IPS DF 6.9 (cell line): ENCODE data around the gene CARD19.

Experiments
- DNase-seq: peaks from one replicate; pipeline ENCODE4 v3.0.0-alpha.2; 2013; ENCODE audit warnings: low read depth, low spot score
- H3K27ac ChIP-seq: one replicate; pipeline ENCODE4 v1.5.1; 2013; ENCODE audit warnings: low read length, control low read depth
- H3K27me3 ChIP-seq: 2 replicates; pipeline ENCODE4 v1.6.1; 2013; ENCODE audit warnings: mild to moderate bottlenecking, low read length; ENCODE audit not compliant: control insufficient read depth, insufficient read depth
- H3K36me3 ChIP-seq: 2 replicates; pipeline ENCODE4 v1.6.1; 2013; ENCODE audit warnings: low read length; ENCODE audit not compliant: control insufficient read depth, insufficient read depth
- H3K4me1 ChIP-seq: 2 replicates; pipeline ENCODE4 v1.6.1; 2013; ENCODE audit warnings: low read length; ENCODE audit not compliant: control insufficient read depth, insufficient read depth
- H3K4me3 ChIP-seq: 2 replicates; pipeline ENCODE4 v1.5.1; 2013; ENCODE audit warnings: mild to moderate bottlenecking, low read length
- H3K9me3 ChIP-seq: 2 replicates; pipeline ENCODE4 v1.6.1; 2013; ENCODE audit warnings: low read length, inconsistent platforms; ENCODE audit not compliant: control insufficient read depth, insufficient read depth
- WGBS: extraction: QIAGEN DNeasy Blood & Tissue Kit; methylation state at CpG from one replicate; pipeline ENCODE4 v1.1.7; 2013; ENCODE audit warnings: mixed read lengths, missing lambda C conversion rate; ENCODE audit not compliant: insufficient read length, insufficient coverage; 5-methylcytosine and 5-hydroxymethylcytosine counted together

CARD19 gene

DNA sequence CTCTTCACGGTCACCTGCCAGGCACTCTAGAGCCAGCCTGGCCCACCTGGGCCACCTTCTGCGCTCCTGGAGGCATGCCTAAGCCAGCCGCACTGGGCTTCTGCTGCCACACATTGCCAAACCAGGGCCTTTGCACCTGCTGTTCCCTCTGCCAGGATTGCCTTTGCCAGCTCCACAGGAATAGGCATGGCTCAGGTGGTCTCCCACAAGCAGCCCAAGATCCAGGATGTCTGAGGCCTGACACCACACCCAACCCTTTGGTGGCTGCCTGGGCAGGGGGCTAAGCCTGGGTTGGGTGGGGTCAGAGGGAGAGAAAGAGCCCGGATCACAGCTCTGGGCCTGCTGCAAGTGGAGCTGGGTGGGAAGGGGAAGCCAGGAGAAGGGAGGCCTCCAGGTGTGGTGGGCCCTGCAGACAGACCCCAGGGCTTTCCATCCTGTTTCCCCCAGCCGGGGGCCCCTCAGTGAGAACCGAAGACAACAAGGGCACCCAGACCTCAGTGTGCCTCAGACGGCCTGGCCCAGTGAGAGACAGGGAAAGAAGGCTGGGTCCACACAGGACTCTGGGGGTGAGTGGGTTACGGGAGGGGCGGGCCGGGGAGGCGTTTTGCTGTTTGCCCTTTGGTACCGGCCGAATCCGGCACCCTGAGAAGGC lies 38.2 kb upstream of the CARD19 start:
- no peaks in the 10 kb centered on the region for H3K27me3 ChIP-seq
- WGBS: no CpG with 5 or more reads among the region's 14 CpGs
- no peaks in the 10 kb centered on the region for H3K36me3 ChIP-seq
- no peaks in the 10 kb centered on the region for H3K9me3 ChIP-seq
- no peak for DNase-seq
- no peak overlapping the region for H3K27ac ChIP-seq
- H3K4me1 ChIP-seq: peaks cover 14% of the 10 kb centered on the region
- H3K4me3 ChIP-seq: no peak overlapping the region

DNA sequence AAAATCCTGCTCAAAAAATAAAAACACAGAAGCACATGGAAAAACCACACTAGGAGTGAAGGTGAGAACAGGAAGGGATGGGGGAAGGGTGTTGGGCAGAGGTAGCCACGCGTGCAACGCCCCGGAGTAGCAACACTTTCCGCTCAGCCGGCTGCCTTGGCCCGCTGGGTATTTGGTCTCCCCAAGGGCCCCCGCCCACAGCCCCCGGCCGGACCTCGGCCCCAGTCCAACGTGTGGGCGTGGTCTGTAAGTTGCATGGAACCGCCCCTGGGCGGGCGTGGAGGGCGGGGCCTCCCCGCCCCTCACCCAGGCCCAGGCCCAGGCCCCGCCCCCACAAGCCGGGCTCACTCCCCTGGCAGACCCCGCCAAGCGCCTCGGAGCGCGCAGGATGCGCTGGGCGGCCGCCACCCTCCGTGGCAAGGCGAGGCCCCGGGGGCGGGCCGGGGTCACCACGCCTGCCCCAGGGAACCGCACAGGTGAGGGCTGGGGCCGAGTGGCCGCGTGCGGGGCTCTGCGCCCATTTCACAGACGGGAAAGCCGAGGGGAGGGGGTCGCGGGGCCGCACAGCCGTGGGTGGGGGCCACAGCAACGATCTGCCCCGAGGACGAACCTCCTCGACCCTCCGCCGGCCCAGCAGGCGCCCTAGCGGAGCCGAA lies 37.5 kb upstream of the CARD19 start, which contains the start of gene SUSD3:
Gene SUSD3 (plus strand): TSS at position 347 of the 656 bp plus-strand sequence. CDS start 42 bp downstream, at position 389.
- peaks cover 10% of the 10 kb centered on the region for H3K4me1 ChIP-seq

DNA sequence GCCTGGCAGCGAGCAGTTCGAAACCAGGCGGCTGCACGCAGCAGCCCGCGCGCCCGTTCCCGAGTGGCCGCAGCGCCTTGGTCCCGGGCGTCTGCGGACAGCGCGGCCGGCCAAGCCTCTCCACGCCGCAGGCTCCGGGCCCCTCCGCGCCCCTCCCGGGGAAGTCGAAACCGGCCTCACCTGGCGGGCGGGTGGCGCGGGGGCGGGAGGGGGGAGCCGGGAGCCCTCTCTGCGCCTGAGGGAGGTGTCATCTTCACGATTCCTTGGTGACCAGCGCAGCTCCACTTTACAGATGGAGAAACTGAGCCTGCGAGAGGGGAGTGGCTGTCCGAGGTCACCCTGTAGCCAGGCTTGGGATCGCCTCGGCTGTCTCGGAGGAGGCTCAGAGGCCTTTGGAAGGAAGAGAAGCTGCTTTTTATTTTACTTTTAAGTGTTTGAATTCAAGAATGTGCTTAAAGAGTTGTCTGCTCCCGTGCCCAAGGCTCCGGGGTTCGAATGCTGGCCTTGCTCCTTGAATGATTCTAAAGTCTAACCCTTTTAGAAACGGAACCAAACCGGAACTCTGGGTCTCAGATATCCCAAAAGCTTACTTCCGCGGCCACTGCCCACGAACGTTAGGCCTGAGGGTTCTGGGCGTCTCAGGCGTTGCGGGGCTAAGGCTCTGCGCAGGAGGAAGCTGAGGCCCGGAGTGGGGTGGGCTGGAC lies 36.9 kb upstream of the CARD19 start:
- peaks cover 10% of the 10 kb centered on the region for H3K4me1 ChIP-seq
- H3K9me3 ChIP-seq: no peaks in the 10 kb centered on the region
- no peak overlapping the region for H3K27ac ChIP-seq
- no peak for DNase-seq
- H3K36me3 ChIP-seq: no peaks in the 10 kb centered on the region
- H3K27me3 ChIP-seq: no peaks in the 10 kb centered on the region
- no CpG with 5 or more reads among the region's 53 CpGs for WGBS
- peak overlapping the region; percentile 54; the same call in 1 of the 2 replicates for H3K4me3 ChIP-seq

More for the DNA sequence above, 37.5 kb upstream of the CARD19 start, which contains the start of gene SUSD3:
- WGBS: no CpG with 5 or more reads among the region's 55 CpGs
- H3K9me3 ChIP-seq: no peaks in the 10 kb centered on the region
- DNase-seq: peak; percentile 54
- H3K4me3 ChIP-seq: peak within 1 kb of the TSS; percentile 54; the same call in 1 of the 2 replicates
- H3K36me3 ChIP-seq: no peaks in the 10 kb centered on the region
- no peak within 1 kb of the TSS for H3K27ac ChIP-seq
- no peaks in the 10 kb centered on the region for H3K27me3 ChIP-seq

DNA sequence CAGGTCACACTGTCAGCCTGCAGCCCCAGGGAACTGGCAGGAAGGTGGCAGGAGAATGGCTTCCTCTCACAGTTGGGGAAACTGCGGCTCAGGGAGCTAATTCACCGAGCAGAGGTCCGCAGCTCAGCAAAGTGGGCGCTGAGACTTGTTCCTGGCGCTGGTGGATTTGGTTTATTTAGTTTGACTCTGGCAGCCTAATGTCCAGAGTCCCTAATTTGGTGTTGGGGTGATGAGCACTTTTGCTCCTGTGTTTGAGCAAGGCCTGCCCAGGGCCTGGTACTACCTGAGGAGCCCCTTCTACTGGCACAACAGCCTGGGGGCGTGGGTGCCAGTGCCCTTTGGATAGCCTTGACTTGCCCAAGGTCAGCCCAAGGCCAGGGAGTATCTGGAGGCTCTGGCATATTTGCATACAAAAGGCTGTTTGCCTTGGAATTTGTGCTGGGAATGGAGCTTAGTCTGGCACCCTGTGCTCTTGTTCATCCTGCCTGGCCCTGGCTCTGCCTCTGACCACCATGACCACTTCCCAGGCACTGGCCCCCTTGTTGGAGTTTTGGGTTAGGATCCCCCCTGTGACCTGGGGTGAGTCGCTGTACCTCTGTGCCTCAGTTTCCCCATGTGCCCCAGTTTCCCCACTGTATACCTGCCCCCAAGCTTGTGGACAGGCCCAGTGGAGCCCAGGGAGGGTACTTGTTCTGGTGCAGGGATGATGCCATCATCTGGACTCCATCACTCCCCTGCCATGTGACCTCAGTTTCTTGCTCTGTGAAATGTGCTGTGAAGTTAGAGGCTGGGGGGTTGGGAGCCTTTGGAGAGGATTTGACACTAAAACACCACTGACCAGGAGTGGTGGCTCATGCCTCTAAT lies 36.1 kb upstream of the CARD19 start:
- Histone ChIP-seq H3K27me3 (no peaks in the 10 kb centered on the region), H3K4me3 (no peak overlapping the region), H3K4me1 (peaks cover 10% of the 10 kb centered on the region), H3K9me3 (no peaks in the 10 kb centered on the region), H3K36me3 (no peaks in the 10 kb centered on the region), H3K27ac (no peak overlapping the region)
- DNase-seq: no peak
- WGBS: no CpG with 5 or more reads among the region's 7 CpGs

DNA sequence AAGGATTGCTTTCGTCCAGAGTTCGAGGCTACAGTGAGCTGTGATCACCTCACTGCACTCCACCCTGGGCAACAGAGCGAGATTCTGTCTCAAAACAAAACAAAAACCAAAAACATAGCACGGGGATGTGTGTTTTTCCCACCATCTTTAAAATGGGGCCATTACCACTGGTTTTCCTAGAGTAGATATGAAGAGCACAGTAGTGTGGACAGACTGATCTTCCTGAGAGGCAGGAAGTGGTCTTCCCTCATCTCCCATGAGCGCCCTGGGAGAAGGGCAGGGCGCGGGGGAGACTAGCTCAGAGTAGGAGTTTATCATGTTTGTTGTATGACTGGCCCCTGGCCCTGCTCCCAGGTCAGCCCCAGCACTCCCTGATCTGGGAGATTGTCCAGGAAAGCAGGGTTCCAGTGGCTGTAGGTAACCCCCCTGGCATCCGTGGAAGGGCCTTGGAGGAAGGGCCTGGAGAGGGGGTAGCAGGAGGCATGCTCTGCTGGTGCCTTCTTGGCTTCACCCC lies 35.2 kb upstream of the CARD19 start:
- Histone ChIP-seq H3K36me3 (no peaks in the 10 kb centered on the region), H3K4me3 (no peak overlapping the region), H3K4me1 (peaks cover 10% of the 10 kb centered on the region), H3K9me3 (no peaks in the 10 kb centered on the region), H3K27ac (no peak overlapping the region), H3K27me3 (no peaks in the 10 kb centered on the region)
- no CpG with 5 or more reads among the region's 8 CpGs for WGBS
- DNase-seq: no peak

DNA sequence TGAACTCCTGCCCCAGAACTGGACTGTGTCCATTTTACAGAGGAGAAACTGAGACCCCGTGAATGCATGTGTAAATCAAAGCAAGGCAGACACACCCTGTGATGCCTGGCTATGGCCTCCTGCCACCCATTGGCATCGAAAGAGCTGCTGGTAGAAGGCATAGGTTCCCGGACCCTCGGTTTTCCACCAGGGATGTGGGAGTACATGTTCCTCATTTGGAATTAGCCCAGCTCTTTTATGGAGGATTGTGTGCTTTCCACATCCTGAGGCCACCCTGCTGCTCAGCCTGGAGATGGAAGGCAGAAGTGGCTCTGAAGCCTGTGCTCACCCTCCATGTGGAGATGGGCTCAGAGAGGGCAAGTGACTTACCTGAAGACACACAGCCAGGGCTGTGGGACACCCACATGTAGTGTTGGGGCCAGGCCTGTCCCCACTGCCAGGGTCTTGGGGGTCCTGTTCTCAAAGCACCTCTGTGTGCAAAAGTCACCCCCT lies 34.7 kb upstream of the CARD19 start:
- DNase-seq: no peak
- H3K4me3 ChIP-seq: no peak overlapping the region
- WGBS: no CpG with 5 or more reads among the region's 4 CpGs
- H3K27me3 ChIP-seq: no peaks in the 10 kb centered on the region
- H3K4me1 ChIP-seq: peaks cover 10% of the 10 kb centered on the region
- no peaks in the 10 kb centered on the region for H3K9me3 ChIP-seq
- no peaks in the 10 kb centered on the region for H3K36me3 ChIP-seq
- no peak overlapping the region for H3K27ac ChIP-seq

DNA sequence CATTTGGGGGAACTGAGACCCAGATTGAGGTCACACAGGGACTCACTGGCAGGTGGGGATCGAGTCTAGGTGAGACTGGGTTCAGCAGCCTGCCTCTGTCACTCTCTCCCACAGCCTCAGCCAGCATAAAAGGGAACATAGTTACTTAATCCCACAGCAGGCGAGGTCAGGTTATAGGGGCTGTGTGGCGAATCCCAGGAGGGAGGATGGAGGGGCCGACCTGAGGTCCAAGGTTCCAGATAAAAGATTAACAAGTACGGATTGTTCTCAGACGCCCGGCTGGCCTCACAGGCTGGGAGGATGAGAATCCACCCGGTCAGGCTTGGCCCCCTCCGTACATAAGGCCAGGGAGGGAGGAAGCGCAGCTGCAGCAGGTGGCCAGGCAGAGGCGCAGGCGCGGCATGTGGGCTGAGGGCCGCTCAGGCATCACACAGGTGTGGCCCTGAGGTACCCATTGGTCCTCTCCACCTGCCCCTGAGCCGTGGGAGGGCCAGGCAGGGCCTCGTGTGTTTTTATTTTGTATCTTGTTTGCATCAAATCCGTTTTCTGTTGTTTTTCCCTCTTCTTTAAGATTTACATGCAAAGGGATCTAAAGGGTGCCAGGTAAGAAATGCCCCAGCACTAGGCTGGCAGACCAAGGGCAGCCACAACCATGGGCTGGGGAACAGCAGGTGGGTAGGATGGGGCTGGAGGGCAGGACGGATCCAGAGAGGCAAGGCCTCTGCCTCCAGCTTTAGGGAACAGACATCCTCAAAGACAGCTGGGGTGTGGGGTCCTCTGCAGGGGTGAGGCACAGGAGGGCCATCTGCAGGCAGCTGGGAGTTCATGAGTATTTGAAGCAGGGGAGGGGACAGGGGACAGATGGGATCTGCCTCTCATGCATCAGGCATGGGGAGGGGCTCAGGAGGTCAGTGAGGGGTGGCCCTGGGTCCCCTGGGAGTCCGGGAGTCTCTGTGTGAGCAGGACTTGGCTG lies 33.9 kb upstream of the CARD19 start:
- H3K27me3 ChIP-seq: no peaks in the 10 kb centered on the region
- no peak overlapping the region for H3K27ac ChIP-seq
- no peak for DNase-seq
- H3K36me3 ChIP-seq: no peaks in the 10 kb centered on the region
- no CpG with 5 or more reads among the region's 19 CpGs for WGBS
- no peak overlapping the region for H3K4me3 ChIP-seq
- H3K9me3 ChIP-seq: no peaks in the 10 kb centered on the region
- H3K4me1 ChIP-seq: peaks cover 10% of the 10 kb centered on the region

DNA sequence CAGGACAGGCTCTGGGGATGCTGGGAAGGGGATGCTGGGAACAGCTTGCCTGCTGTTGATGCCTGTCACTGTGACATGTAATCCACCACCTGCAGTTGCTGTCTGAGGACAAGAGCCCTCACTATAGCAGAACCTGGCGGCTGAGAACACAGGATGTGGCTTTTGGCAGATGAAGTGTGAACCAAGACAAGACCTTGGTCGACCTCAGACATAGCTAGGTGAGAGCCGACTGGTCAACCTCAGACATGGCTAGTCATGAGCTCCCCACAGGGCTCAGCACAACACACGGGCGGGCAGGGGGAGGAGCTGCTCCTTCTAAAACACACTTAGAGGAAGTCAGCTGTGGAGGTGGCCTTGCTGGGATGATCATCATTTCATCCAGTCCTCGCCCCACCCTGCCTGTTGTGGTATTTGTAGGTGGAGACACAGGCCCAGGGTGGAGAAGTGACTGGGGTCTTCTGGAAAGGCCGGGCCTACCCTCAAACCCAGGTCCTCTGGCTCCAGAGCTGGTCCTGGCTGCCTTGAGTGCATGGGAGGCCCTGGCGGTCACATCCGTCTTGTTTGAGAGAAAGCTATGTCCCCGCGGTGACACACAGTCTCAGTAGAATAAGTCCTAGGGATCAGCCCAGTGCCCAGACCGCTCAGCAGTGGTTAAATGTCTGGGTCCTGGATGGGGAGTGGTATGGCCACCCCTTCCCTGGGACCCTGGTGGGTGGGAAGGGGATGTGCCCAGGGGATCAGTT lies 31.5 kb upstream of the CARD19 start:
- Histone ChIP-seq H3K27me3 (no peaks in the 10 kb centered on the region), H3K4me3 (no peak overlapping the region), H3K27ac (no peak overlapping the region), H3K4me1 (peaks cover 3% of the 10 kb centered on the region; the same call in 1 of the 2 replicates), H3K9me3 (no peaks in the 10 kb centered on the region), H3K36me3 (no peaks in the 10 kb centered on the region)
- no CpG with 5 or more reads among the region's 12 CpGs for WGBS
- no peak for DNase-seq
